CD4-positive, alpha-beta memory T cell (primary cell): ENCODE data around the gene TRERF1. TPM values are rescaled to one million over a fixed set of nuclear protein-coding genes. Genes with fewer than 3 reads are reported as not detected.
A peak's percentile ranks its signal among the peaks of the same experiment; 100 is the strongest.

Experiments
- CTCF ChIA-PET: fragments of 350-600 bp; sonication (Branson Sonifier 250); formaldehyde crosslinking; loops from one replicate; lab custom pipeline; 2021; ENCODE audit warnings: inconsistent platforms; ENCODE audit not compliant: partially characterized antibody; lab: Charles Lee
- POLR2A ChIA-PET: fragments of 350-600 bp; sonication (Branson Sonifier 250); formaldehyde crosslinking; loops from one replicate; lab custom pipeline; 2021; ENCODE audit not compliant: partially characterized antibody; lab: Charles Lee
- DNase-seq, 5 donors: peaks; one replicate each; pipeline versions ENCODE4 v3.0.0 to v3.0.0-alpha.2; 2020 to 2022; ENCODE audit warnings: mixed read lengths in 1 of 5
- H3K27ac ChIP-seq: one replicate; pipeline ENCODE4 v1.7.0; 2013; ENCODE audit warnings: low read depth, low read length
- H3K27me3 ChIP-seq: 2 replicates; pipeline ENCODE4 v1.7.0; 2013; ENCODE audit warnings: mild to moderate bottlenecking, low read length, moderate library complexity; ENCODE audit not compliant: insufficient read depth
- H3K36me3 ChIP-seq: 2 replicates; pipeline ENCODE4 v1.7.0; 2013; ENCODE audit warnings: mild to moderate bottlenecking, low read length, moderate library complexity; ENCODE audit not compliant: insufficient read depth
- H3K4me1 ChIP-seq: 2 replicates; pipeline ENCODE4 v1.7.0; 2013; ENCODE audit warnings: mild to moderate bottlenecking, low read length, moderate library complexity; ENCODE audit not compliant: insufficient read depth
- H3K4me3 ChIP-seq, 2 donors: one replicate each; pipeline ENCODE4 v1.7.0; 2013; ENCODE audit warnings: low read length in 2 of 2, mild to moderate bottlenecking in 1 of 2
- H3K9me3 ChIP-seq, 2 donors: one replicate each; pipeline ENCODE4 v1.7.0; 2013; ENCODE audit warnings: low read length in 2 of 2, control low read depth in 1 of 2; ENCODE audit not compliant: control insufficient read depth in 1 of 2
- H3K27ac Mint-ChIP-seq, 7 donors: one replicate each; pipeline ENCODE4 v1.8.0; 2020 to 2021; ENCODE audit warnings: mixed read lengths in 7 of 7, mild to moderate bottlenecking in 6 of 7, inconsistent platforms in 3 of 7, moderate library complexity in 3 of 7
- H3K27me3 Mint-ChIP-seq, 2 donors: one replicate each; pipeline ENCODE4 v1.8.0; 2020 to 2021; ENCODE audit warnings: mixed read lengths in 2 of 2
- H3K36me3 Mint-ChIP-seq, 2 donors: one replicate each; pipeline ENCODE4 v1.8.0; 2020 to 2021; ENCODE audit warnings: mixed read lengths in 2 of 2, inconsistent platforms in 1 of 2, mild to moderate bottlenecking in 1 of 2
- H3K4me1 Mint-ChIP-seq, 4 donors: one replicate each; pipeline ENCODE4 v1.8.0; 2020 to 2021; ENCODE audit warnings: mixed read lengths in 4 of 4, mild to moderate bottlenecking in 1 of 4
- H3K4me3 Mint-ChIP-seq, 8 donors: one replicate each; pipeline ENCODE4 v1.8.0; 2020 to 2021; ENCODE audit warnings: mixed read lengths in 8 of 8, mild to moderate bottlenecking in 7 of 8, moderate library complexity in 6 of 8, inconsistent platforms in 3 of 8
- H3K9me3 Mint-ChIP-seq, 8 donors: one replicate each; pipeline ENCODE4 v1.8.0; 2020 to 2021; ENCODE audit warnings: mixed read lengths in 8 of 8, mild to moderate bottlenecking in 5 of 8, inconsistent platforms in 3 of 8, moderate library complexity in 1 of 8
- intact Hi-C: fragments of 100-400 bp; cut with micrococcal nuclease; formaldehyde crosslinking; loops from one replicate; pipeline ENCODE4 v1.15.1; 2023
- polyA plus RNA-seq, 2 donors: library from polyadenylated mRNA; unstranded; fragments of 300-500 nt; fragmentation: Illumina TruSeq; gene quantifications; one replicate each; pipeline ENCODE4 v1.2.3, GENCODE V29; 2021
- total RNA-seq, 2 experiments: library from RNA; stranded (reverse); gene quantifications; one replicate each; pipeline ENCODE4 v1.2.3, GENCODE V29; 2021

The TRERF1 gene
- total and polyA plus RNA-seq, 4 experiments from 2014 or later = 1.1 to 28.3 (median 17.4) TPM

- H3K4me3 Mint-ChIP-seq = no peak overlapping the region
These were observed 129.1 kb downstream of the TRERF1 start for GRCh38 chr6:42322676-42323075.

DNA sequence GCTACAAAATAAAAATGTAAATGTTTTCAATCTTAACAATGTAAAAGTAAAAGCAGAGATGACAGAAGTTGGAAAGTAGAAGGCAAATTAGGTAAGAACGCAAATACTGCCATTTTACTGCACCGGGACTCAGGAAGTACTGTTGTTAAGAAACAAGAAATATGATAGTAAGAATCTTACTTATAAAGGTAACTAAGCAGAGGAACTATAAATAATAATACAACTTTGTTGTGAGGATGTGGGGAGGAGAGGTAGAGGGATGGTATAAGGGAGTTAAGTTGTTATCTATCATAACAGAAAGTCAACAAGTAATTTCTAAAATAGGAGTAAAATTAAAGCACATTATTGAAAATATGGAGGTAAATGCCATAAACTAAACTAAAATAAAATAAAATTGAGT, 129.8 kb downstream of the TRERF1 start:
- Histone ChIP-seq H3K36me3 (no peaks in the 10 kb centered on the region), H3K4me1 (peaks cover 29% of the 10 kb centered on the region), H3K27ac (no peak overlapping the region), H3K9me3 (no peaks in the 10 kb centered on the region), H3K27me3 (no peaks in the 10 kb centered on the region), H3K4me3 (no peak overlapping the region)
- CTCF ChIA-PET = interaction anchor here (1.2 to 1.5 kb wide), 2 partner anchors 12 to 226 kb away, joined by 4 to 8 read pairs; no protein-coding TSS in a partner anchor
- Mint-ChIP-seq H3K4me3 (peak overlapping the region in 3 of 8 donors; percentile 4 to 63 (median 9)), H3K27ac (peak overlapping the region in 6 of 7 donors; percentile 2 to 76 (median 39)), H3K36me3 (peaks cover 14 to 20% of the 10 kb centered on the region in 2 donors), H3K4me1 (peaks cover 43 to 67% (median 53%) of the 10 kb centered on the region in 4 donors), H3K9me3 (peaks cover 0 to 5% (median 0%) of the 10 kb centered on the region in 8 donors), H3K27me3 (no peaks in the 10 kb centered on the region)
- peak in 4 of 5 donors; percentile 11 to 25 (median 16) for DNase-seq
- intact Hi-C loops = no loop called here
- POLR2A ChIA-PET = interaction anchor here (0.6 kb wide), 1 partner anchor 52 kb away, joined by 3 read pairs; no protein-coding TSS in a partner anchor

More at GRCh38 chr6:42322676-42323075, 129.1 kb downstream of the TRERF1 start:
- Histone ChIP-seq H3K27me3 (no peaks in the 10 kb centered on the region), H3K9me3 (no peaks in the 10 kb centered on the region), H3K4me1 (peaks cover 28% of the 10 kb centered on the region), H3K4me3 (no peak overlapping the region), H3K36me3 (no peaks in the 10 kb centered on the region), H3K27ac (no peak overlapping the region)
- Mint-ChIP-seq H3K27ac (peak overlapping the region in 2 of 7 donors; percentile 27 to 39), H3K4me1 (peaks cover 43 to 70% (median 53%) of the 10 kb centered on the region in 4 donors), H3K27me3 (no peaks in the 10 kb centered on the region), H3K36me3 (peaks cover 14 to 20% of the 10 kb centered on the region in 2 donors), H3K9me3 (peaks cover 0 to 5% (median 0%) of the 10 kb centered on the region in 8 donors)
- DNase-seq = no peak
- CTCF ChIA-PET = interaction anchor here (1.2 kb wide), 1 partner anchor 13 kb away, joined by 8 read pairs; no protein-coding TSS in a partner anchor
- POLR2A ChIA-PET = no interaction called here
- intact Hi-C loops = no loop called here

GRCh38 chr6:42320762-42321161, 131.0 kb downstream of the TRERF1 start:
- intact Hi-C loops = no loop called here
- peaks cover 32% of the 10 kb centered on the region for H3K4me1 ChIP-seq
- H3K36me3 ChIP-seq = no peaks in the 10 kb centered on the region
- H3K27ac ChIP-seq = no peak overlapping the region
- Mint-ChIP-seq H3K4me3 (peak overlapping the region in 2 of 8 donors; percentile 46 to 47), H3K9me3 (peaks cover 0 to 5% (median 0%) of the 10 kb centered on the region in 8 donors), H3K36me3 (peaks cover 10 to 15% of the 10 kb centered on the region in 2 donors), H3K27me3 (no peaks in the 10 kb centered on the region), H3K4me1 (peaks cover 42 to 67% (median 52%) of the 10 kb centered on the region in 4 donors), H3K27ac (peak overlapping the region in 3 of 7 donors; percentile 27 to 77 (median 55))
- DNase-seq = no peak
- ChIA-PET POLR2A (no interaction called here), CTCF (interaction anchor here (1.2 to 1.5 kb wide), 2 partner anchors 108 to 227 kb away, joined by 3 to 4 read pairs; no protein-coding TSS in a partner anchor)
- no peak overlapping the region for H3K4me3 ChIP-seq
- no peaks in the 10 kb centered on the region for H3K9me3 ChIP-seq
- H3K27me3 ChIP-seq = no peaks in the 10 kb centered on the region

DNA sequence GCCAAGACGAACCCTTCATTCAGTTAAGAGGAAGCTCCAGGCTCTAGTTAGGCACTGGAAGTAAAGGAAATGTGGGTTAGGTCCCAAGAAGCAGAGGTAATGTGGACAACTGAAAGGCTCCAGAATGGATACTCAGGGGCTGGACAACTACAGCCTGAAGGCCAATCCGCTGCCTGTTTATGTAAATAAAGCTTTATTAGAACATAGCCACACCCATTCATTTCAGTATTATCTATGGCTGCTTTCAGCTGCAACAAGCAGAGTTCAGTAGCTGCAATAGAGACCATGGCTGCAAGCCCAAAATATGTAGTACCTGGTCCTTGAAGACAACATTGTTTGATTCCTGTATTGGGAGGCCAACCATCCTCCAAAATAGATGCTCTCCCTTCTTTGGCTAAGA, 133.2 kb downstream of the TRERF1 start:
- ChIA-PET POLR2A (no interaction called here), CTCF (interaction anchor here (1.1 to 1.5 kb wide), 3 partner anchors 8 to 16 kb away, joined by 3 to 4 read pairs (median 3); no protein-coding TSS in a partner anchor)
- Histone ChIP-seq H3K4me3 (no peak overlapping the region), H3K36me3 (no peaks in the 10 kb centered on the region), H3K27ac (no peak overlapping the region), H3K9me3 (no peaks in the 10 kb centered on the region), H3K27me3 (no peaks in the 10 kb centered on the region), H3K4me1 (peaks cover 46% of the 10 kb centered on the region)
- H3K27ac Mint-ChIP-seq = peak overlapping the region in 2 of 7 donors; percentile 19 to 26
- H3K9me3 Mint-ChIP-seq = no peaks in the 10 kb centered on the region
- H3K4me3 Mint-ChIP-seq = no peak overlapping the region
- H3K27me3 Mint-ChIP-seq = no peaks in the 10 kb centered on the region
- H3K4me1 Mint-ChIP-seq = peaks cover 49 to 74% (median 62%) of the 10 kb centered on the region in 4 donors
- H3K36me3 Mint-ChIP-seq = peaks cover 4 to 10% of the 10 kb centered on the region in 2 donors
- DNase-seq = no peak
- intact Hi-C loops = no loop called here

DNA sequence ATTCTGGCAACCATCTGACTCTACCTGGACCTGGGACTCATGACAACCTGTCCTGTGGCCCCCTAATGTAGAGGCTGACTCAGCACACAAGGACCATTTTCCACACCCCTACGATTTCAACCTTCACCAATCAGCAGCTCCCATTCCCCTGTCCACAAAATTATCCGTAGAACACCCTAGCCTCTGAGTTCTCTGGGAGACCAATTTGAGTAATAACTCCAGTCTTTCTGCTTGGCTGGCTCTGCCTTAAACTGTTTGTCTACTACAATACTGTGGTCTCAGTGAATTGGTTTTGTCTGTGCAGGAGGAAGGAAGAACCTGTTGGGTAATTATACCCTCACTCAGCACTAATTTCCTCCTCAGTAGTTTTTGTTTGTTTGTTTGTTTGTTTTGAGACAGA, 134.7 kb downstream of the TRERF1 start:
- Histone ChIP-seq H3K36me3 (no peaks in the 10 kb centered on the region), H3K27ac (no peak overlapping the region), H3K4me1 (peaks cover 45% of the 10 kb centered on the region), H3K4me3 (no peak overlapping the region), H3K9me3 (no peaks in the 10 kb centered on the region), H3K27me3 (no peaks in the 10 kb centered on the region)
- Mint-ChIP-seq H3K4me1 (peaks cover 50 to 69% (median 57%) of the 10 kb centered on the region in 4 donors), H3K27me3 (no peaks in the 10 kb centered on the region), H3K27ac (peak overlapping the region in 4 of 7 donors; percentile 26 to 77 (median 52)), H3K36me3 (peaks cover 4 to 10% of the 10 kb centered on the region in 2 donors), H3K9me3 (no peaks in the 10 kb centered on the region), H3K4me3 (peak overlapping the region in 4 of 8 donors; percentile 1 to 40 (median 8))
- POLR2A ChIA-PET = no interaction called here
- no peak for DNase-seq
- CTCF ChIA-PET = interaction anchor here (1.0 kb wide), 1 partner anchor 231 kb away, joined by 4 read pairs; no protein-coding TSS in a partner anchor
- intact Hi-C loops = no loop called here

DNA sequence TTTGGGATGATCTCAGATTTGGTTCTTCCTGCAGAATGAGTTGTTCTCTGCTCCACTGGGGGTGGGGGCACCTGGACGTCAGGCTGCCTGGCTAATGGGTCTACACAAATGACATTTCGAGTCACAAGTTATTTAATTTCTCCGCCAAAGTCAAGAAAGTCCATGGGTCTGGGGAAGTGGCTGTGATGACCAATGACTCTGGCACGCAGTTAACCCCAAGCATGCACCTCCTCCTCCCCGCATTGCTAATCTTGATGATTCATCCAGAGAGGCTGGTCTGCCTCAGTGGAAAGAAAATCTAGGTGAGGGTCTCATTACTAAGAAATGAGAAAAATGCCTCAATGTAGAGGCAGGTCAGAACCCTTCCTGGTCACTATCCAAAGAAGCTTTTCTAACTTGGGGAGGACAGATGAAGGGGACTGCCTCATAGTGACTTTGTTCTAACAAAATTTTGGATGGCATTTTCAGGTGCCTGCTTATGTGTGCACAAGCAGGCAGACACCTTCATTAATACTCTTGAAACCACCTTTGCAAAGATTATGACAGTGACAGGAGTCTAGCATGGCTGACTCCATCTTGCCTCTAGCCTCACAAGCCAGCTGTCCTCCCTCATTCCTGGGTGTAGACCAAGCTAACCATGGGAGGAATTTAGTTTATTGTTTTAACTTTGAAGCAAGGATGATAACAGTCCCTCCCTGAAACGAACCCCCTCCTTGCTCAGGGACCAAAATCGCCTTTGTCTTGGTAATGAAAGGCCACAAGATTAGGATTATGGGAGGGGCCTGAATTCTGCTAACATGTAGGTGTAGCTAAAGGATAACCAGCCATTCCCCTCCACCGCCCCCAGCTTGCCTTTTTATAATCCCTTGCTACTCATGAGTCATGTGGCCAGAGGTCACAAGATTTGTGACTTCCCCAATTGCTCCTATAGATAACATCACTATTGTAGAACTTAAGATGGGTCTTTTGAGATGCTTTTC, 135.4 kb downstream of the TRERF1 start:
- POLR2A ChIA-PET = no interaction called here
- intact Hi-C loops = no loop called here
- Mint-ChIP-seq H3K27ac (peak overlapping the region; percentile 10 to 77 (median 53)), H3K4me1 (peaks cover 46 to 62% (median 54%) of the 10 kb centered on the region in 4 donors), H3K4me3 (peak overlapping the region in 3 of 8 donors; percentile 1 to 40 (median 15)), H3K27me3 (no peaks in the 10 kb centered on the region), H3K9me3 (no peaks in the 10 kb centered on the region), H3K36me3 (peaks cover 4 to 14% of the 10 kb centered on the region in 2 donors)
- Histone ChIP-seq H3K4me3 (no peak overlapping the region), H3K36me3 (no peaks in the 10 kb centered on the region), H3K27me3 (no peaks in the 10 kb centered on the region), H3K9me3 (no peaks in the 10 kb centered on the region), H3K27ac (no peak overlapping the region), H3K4me1 (peaks cover 39% of the 10 kb centered on the region)
- CTCF ChIA-PET = interaction anchor here (2.3 kb wide), 1 partner anchor 231 kb away, joined by 7 read pairs; no protein-coding TSS in a partner anchor
- DNase-seq = no peak
